CD14-positive monocyte (primary cell): ENCODE data around the gene DIS3L2. TPM values are rescaled to one million over a fixed set of nuclear protein-coding genes. Genes with fewer than 3 reads are reported as not detected.

Experiments used
- DNase-seq, 3 donors: peaks; one replicate each; pipeline ENCODE4 v3.0.0-alpha.2; 2011 to 2022
- H2AFZ ChIP-seq: 2 replicates; pipeline ENCODE4 v1.6.0; 2012; ENCODE audit warnings: mild to moderate bottlenecking, low read depth, low read length, inconsistent platforms; ENCODE audit not compliant: insufficient read depth, poor library complexity, severe bottlenecking
- H3K27ac ChIP-seq, 2 donors: 1 replicate in 1 of 2; 2 replicates in 1 of 2; pipeline ENCODE4 v1.5.1; 2012 to 2013; ENCODE audit warnings: low read length in 2 of 2, control low read depth in 1 of 2, inconsistent platforms in 1 of 2, low read depth in 1 of 2, mild to moderate bottlenecking in 1 of 2
- H3K27me3 ChIP-seq, 2 donors: one replicate each; pipeline versions ENCODE4 v1.6.0 to v1.6.1; 2011 to 2013; ENCODE audit warnings: low read length in 2 of 2; ENCODE audit not compliant: control insufficient read depth in 2 of 2, insufficient read depth in 2 of 2
- H3K36me3 ChIP-seq, 2 donors: replicated peaks in 1 of 2; 1 replicate in 1 of 2; 2 replicates in 1 of 2; pipeline versions ENCODE4 v1.5.1 to v1.6.1; 2012 to 2013; ENCODE audit warnings: low read length in 2 of 2, control low read depth in 1 of 2, inconsistent platforms in 1 of 2, mild to moderate bottlenecking in 1 of 2; ENCODE audit not compliant: insufficient read depth in 2 of 2, control insufficient read depth in 1 of 2
- H3K4me1 ChIP-seq, 2 donors: 1 replicate in 1 of 2; 2 replicates in 1 of 2; pipeline versions ENCODE4 v1.5.1 to v1.6.1; 2012 to 2013; ENCODE audit warnings: low read length in 2 of 2, control low read depth in 1 of 2, inconsistent platforms in 1 of 2, mild to moderate bottlenecking in 1 of 2, moderate library complexity in 1 of 2; ENCODE audit not compliant: insufficient read depth in 2 of 2, control insufficient read depth in 1 of 2
- H3K4me2 ChIP-seq: replicated peaks from 2 replicates; pipeline ENCODE3; 2012; ENCODE audit warnings: low read length, moderate library complexity, mild to moderate bottlenecking; ENCODE audit not compliant: poor library complexity, severe bottlenecking; ENCODE audit errors: extremely low read depth
- H3K4me3 ChIP-seq, 3 experiments: fragments of 200-600 bp in 1 of 3; sonication (generic) in 1 of 3; replicated peaks in 1 of 3; 1 replicate in 2 of 3; 2 replicates in 1 of 3; pipeline ENCODE4 v1.5.1; 2011 to 2013; ENCODE audit warnings: low read length in 3 of 3, mild to moderate bottlenecking in 3 of 3, control low read depth in 2 of 3, low read depth in 2 of 3, inconsistent platforms in 1 of 3, moderate library complexity in 1 of 3
- H3K79me2 ChIP-seq: 2 replicates; pipeline ENCODE4 v1.6.0; 2012; ENCODE audit warnings: mild to moderate bottlenecking, control low read depth, inconsistent platforms, low read length, moderate library complexity; ENCODE audit not compliant: insufficient read depth
- H3K9ac ChIP-seq: 2 replicates; pipeline ENCODE4 v1.6.0; 2017; ENCODE audit warnings: low read length, mild to moderate bottlenecking; ENCODE audit not compliant: insufficient read depth, poor library complexity, severe bottlenecking
- H3K9me3 ChIP-seq, 2 donors: replicated peaks in 1 of 2; 1 replicate in 1 of 2; 2 replicates in 1 of 2; pipeline versions ENCODE4 v1.5.1 to v1.6.1; 2012 to 2013; ENCODE audit warnings: low read length in 2 of 2, control low read depth in 1 of 2; ENCODE audit not compliant: control insufficient read depth in 1 of 2, insufficient read depth in 1 of 2
- H4K20me1 ChIP-seq: 2 replicates; pipeline ENCODE4 v1.6.0; 2012; ENCODE audit warnings: mild to moderate bottlenecking, low read length, control low read depth, moderate library complexity; ENCODE audit not compliant: insufficient read depth
- H3K27ac Mint-ChIP-seq, 7 donors: one replicate each; pipeline ENCODE4 v1.8.0; 2020; ENCODE audit warnings: mild to moderate bottlenecking in 7 of 7, mixed read lengths in 7 of 7, moderate library complexity in 6 of 7, inconsistent platforms in 2 of 7
- H3K27me3 Mint-ChIP-seq, 3 donors: one replicate each; pipeline ENCODE4 v1.8.0; 2021 to 2022; ENCODE audit warnings: low read depth in 3 of 3, mild to moderate bottlenecking in 3 of 3, mixed read lengths in 3 of 3, moderate library complexity in 3 of 3, inconsistent platforms in 1 of 3
- H3K36me3 Mint-ChIP-seq, 2 donors: one replicate each; pipeline ENCODE4 v1.8.0; 2020; ENCODE audit warnings: mixed read lengths in 2 of 2, inconsistent platforms in 1 of 2, mild to moderate bottlenecking in 1 of 2
- H3K4me1 Mint-ChIP-seq: one replicate; pipeline ENCODE4 v1.8.0; 2020; ENCODE audit warnings: mild to moderate bottlenecking, mixed read lengths
- H3K4me3 Mint-ChIP-seq, 2 donors: one replicate each; pipeline ENCODE4 v1.8.0; 2020; ENCODE audit warnings: mild to moderate bottlenecking in 2 of 2, mixed read lengths in 2 of 2, moderate library complexity in 1 of 2
- H3K9me3 Mint-ChIP-seq, 7 donors: one replicate each; pipeline ENCODE4 v1.8.0; 2020 to 2022; ENCODE audit warnings: mixed read lengths in 7 of 7, mild to moderate bottlenecking in 6 of 7, moderate library complexity in 6 of 7, inconsistent platforms in 2 of 7
- CTCF ChIP-seq: fragments of 200-600 bp; IDR thresholded peaks from one replicate; pipeline ENCODE4 v1.8.0; 2022; ENCODE audit warnings: antibody characterized with exemption, mild to moderate bottlenecking
- WGBS: methylation state at CpG from one replicate; pipeline ENCODE4 v1.1.5; 2013; ENCODE audit warnings: missing lambda C conversion rate; ENCODE audit not compliant: insufficient coverage; 5-methylcytosine and 5-hydroxymethylcytosine counted together
- intact Hi-C, 2 donors: fragments of 100-400 bp; cut with micrococcal nuclease; formaldehyde crosslinking; loops; one replicate each; pipeline versions ENCODE4 v1.15.0 to v1.15.1; 2023
- polyA plus RNA-seq, 3 donors: library from polyadenylated mRNA; depleted of rRNA in 1 of 3; unstranded in 2 of 3; stranded (reverse) in 1 of 3; fragments of 300-500 nt in 2 of 3; fragments of >200 nt in 1 of 3; fragmentation: Illumina TruSeq in 2 of 3; gene quantifications; 1 replicate in 2 of 3; 2 replicates in 1 of 3; pipeline ENCODE4 v1.2.3, GENCODE V29; 2012 to 2021

DIS3L2 gene
- polyA plus RNA-seq, 3 donors: 6.0 to 21.7 (median 6.4) TPM

GRCh38 chr2:232300894-232301387 lies 339.4 kb downstream of the DIS3L2 start:
- Mint-ChIP-seq H3K27ac (peak overlapping the region in 4 of 7 donors; percentile 12 to 82 (median 32)), H3K4me1 (peaks cover 13% of the 10 kb centered on the region), H3K4me3 (no peak overlapping the region), H3K27me3 (peaks cover 0 to 2% (median 0%) of the 10 kb centered on the region in 3 donors), H3K9me3 (peaks cover 0 to 8% (median 4%) of the 10 kb centered on the region in 7 donors), H3K36me3 (peaks cover 41 to 60% of the 10 kb centered on the region in 2 donors)
- Histone ChIP-seq H3K9me3 (peaks cover 0 to 5% of the 10 kb centered on the region in 2 donors), H2AFZ (no peak overlapping the region), H3K4me3 (no peak overlapping the region), H3K4me1 (peaks cover 0 to 4% of the 10 kb centered on the region in 2 donors), H3K79me2 (no peaks in the 10 kb centered on the region), H3K9ac (no peak overlapping the region), H3K27ac (peak overlapping the region in 1 of 2 donors; percentile 24), H4K20me1 (no peaks in the 10 kb centered on the region), H3K27me3 (no peaks in the 10 kb centered on the region), H3K4me2 (no peak overlapping the region), H3K36me3 (peaks cover 0 to 6% of the 10 kb centered on the region in 2 donors)
- no peak for TF ChIP-seq CTCF
- intact Hi-C loops: no loop called here
- WGBS: no CpG with 5 or more reads among the region's 6 CpGs
- peak in 2 of 3 donors; percentile 23 to 29 for DNase-seq

- Histone ChIP-seq H3K9me3 (peaks cover 0 to 5% of the 10 kb centered on the region in 2 donors), H3K27ac (no peak overlapping the region), H4K20me1 (no peaks in the 10 kb centered on the region), H2AFZ (no peak overlapping the region), H3K4me2 (no peak overlapping the region), H3K9ac (no peak overlapping the region), H3K79me2 (no peaks in the 10 kb centered on the region), H3K36me3 (peaks cover 0 to 6% of the 10 kb centered on the region in 2 donors), H3K27me3 (no peaks in the 10 kb centered on the region), H3K4me3 (no peak overlapping the region), H3K4me1 (no peaks in the 10 kb centered on the region)
- H3K27me3 Mint-ChIP-seq: peaks cover 0 to 6% (median 0%) of the 10 kb centered on the region in 3 donors
- H3K9me3 Mint-ChIP-seq: peaks cover 0 to 8% (median 4%) of the 10 kb centered on the region in 7 donors
- H3K36me3 Mint-ChIP-seq: peaks cover 50 to 72% of the 10 kb centered on the region in 2 donors
- WGBS: 92% methylated on average over 2 of the region's 6 CpGs
- peak overlapping the region in 2 of 7 donors; percentile 39 to 73 for H3K27ac Mint-ChIP-seq
- H3K4me3 Mint-ChIP-seq: no peak overlapping the region
- no peak for TF ChIP-seq CTCF
- intact Hi-C loops: no loop called here
- DNase-seq: no peak
- H3K4me1 Mint-ChIP-seq: peaks cover 8% of the 10 kb centered on the region
Observed at GRCh38 chr2:232304236-232304635, 342.7 kb downstream of the DIS3L2 start.
